Stimulated activated CD8-positive, alpha-beta memory T cell treated with anti-CD3 and anti-CD28 coated beads, Interleukin-2, amount 100 ng/mL, for 48 hours (primary cell): ENCODE results near the gene VSTM1.
"Not testable (repeated sequence)": the region's sequence is repeated elsewhere in the genome, so short reads cannot be mapped to it uniquely, and the experiment has no call there.

Experiments used
- DNase-seq, 2 donors: peaks; one replicate each; pipeline ENCODE4 v3.0.0-alpha.2; 2020; ENCODE audit warnings: low read depth in 2 of 2

VSTM1 gene

GRCh38 chr19:54073829-54074228 is 10.1 kb upstream of the VSTM1 start:
- DNase-seq, result no peak

GRCh38 chr19:54069470-54069869 is 5.8 kb upstream of the VSTM1 start:
- DNase-seq, result no peak

GRCh38 chr19:54062643-54063042 is 1.1 kb downstream of the VSTM1 start:
- DNase-seq, result no peak

- DNase-seq, result no peak
These were observed 16.1 kb downstream of the VSTM1 start for GRCh38 chr19:54047616-54048015.

- no peak for DNase-seq
These were observed 17.9 kb downstream of the VSTM1 start for GRCh38 chr19:54045771-54046170.

- no peak for DNase-seq
These were observed 20.7 kb downstream of the VSTM1 start for GRCh38 chr19:54042989-54043388.

GRCh38 chr19:54041969-54042606 is 21.6 kb downstream of the VSTM1 start:
- no peak for DNase-seq

- no peak for DNase-seq
These were observed 23.7 kb downstream of the VSTM1 start for GRCh38 chr19:54040003-54040402.

- not testable (repeated sequence) for DNase-seq
These were observed 27.2 kb downstream of the VSTM1 start for GRCh38 chr19:54036542-54036941.

- DNase-seq, result no peak
These were observed 28.2 kb downstream of the VSTM1 start for GRCh38 chr19:54035215-54036178.

- no peak for DNase-seq
These were observed 32.7 kb downstream of the VSTM1 start for GRCh38 chr19:54030895-54031586.

GRCh38 chr19:54029930-54030490 is 33.7 kb downstream of the VSTM1 start:
- peak; percentile 23 to 44 for DNase-seq

GRCh38 chr19:54029301-54029700 is 34.4 kb downstream of the VSTM1 start:
- no peak for DNase-seq

GRCh38 chr19:54026656-54027055 is 37.0 kb downstream of the VSTM1 start:
- no peak for DNase-seq

GRCh38 chr19:54024660-54025059 is 39.0 kb downstream of the VSTM1 start:
- no peak for DNase-seq

- DNase-seq, result no peak
These were observed 40.5 kb downstream of the VSTM1 start for GRCh38 chr19:54023191-54023590.

GRCh38 chr19:54021932-54022331 is 41.8 kb downstream of the VSTM1 start:
- DNase-seq, result no peak

GRCh38 chr19:54021363-54021762 is 42.3 kb downstream of the VSTM1 start:
- no peak for DNase-seq

- no peak for DNase-seq
These were observed 46.4 kb downstream of the VSTM1 start for GRCh38 chr19:54017261-54017660.

GRCh38 chr19:54014920-54015560 is 48.7 kb downstream of the VSTM1 start:
- DNase-seq, result no peak

- DNase-seq, result no peak
These were observed 49.8 kb downstream of the VSTM1 start for GRCh38 chr19:54013866-54014265.
